Measurements from ENCODE around the gene SPI1.

GRCh38 chr11:47354913-47355282 lies 23.4 kb downstream of the SPI1 start:
- no peak for TF ChIP-seq EZH2phosphoT487 (IDR thresholded peaks at IDR 0.05; ENCODE audit: borderline replicate concordance, low read length)
- TF ChIP-seq, protein P1, sequence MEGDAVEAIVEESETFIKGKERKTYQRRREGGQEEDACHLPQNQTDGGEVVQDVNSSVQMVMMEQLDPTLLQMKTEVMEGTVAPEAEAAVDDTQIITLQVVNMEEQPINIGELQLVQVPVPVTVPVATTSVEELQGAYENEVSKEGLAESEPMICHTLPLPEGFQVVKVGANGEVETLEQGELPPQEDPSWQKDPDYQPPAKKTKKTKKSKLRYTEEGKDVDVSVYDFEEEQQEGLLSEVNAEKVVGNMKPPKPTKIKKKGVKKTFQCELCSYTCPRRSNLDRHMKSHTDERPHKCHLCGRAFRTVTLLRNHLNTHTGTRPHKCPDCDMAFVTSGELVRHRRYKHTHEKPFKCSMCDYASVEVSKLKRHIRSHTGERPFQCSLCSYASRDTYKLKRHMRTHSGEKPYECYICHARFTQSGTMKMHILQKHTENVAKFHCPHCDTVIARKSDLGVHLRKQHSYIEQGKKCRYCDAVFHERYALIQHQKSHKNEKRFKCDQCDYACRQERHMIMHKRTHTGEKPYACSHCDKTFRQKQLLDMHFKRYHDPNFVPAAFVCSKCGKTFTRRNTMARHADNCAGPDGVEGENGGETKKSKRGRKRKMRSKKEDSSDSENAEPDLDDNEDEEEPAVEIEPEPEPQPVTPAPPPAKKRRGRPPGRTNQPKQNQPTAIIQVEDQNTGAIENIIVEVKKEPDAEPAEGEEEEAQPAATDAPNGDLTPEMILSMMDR (IDR thresholded peaks at IDR 0.05; ENCODE audit: low read depth, low read length, poor library complexity, severe bottlenecking) = no peak

Data from DOHH2 (cell line).